GM19238 (cell line): ENCODE results near the gene GJC2.

Experiments used
- DNase-seq: peaks from one replicate; pipeline ENCODE4 v3.0.0; 2011; ENCODE audit warnings: low spot score; ENCODE audit not compliant: insufficient read length

The GJC2 gene

GRCh38 chr1:228144193-228144992, 5.3 kb upstream of the GJC2 start:
- DNase-seq = no peak

GRCh38 chr1:228144993-228145343, 4.8 kb upstream of the GJC2 start:
- no peak for DNase-seq

GRCh38 chr1:228145463-228146416, 4.0 kb upstream of the GJC2 start:
- DNase-seq = no peak

GRCh38 chr1:228146417-228147150, 3.1 kb upstream of the GJC2 start:
- DNase-seq = no peak

- no peak for DNase-seq
Observed at GRCh38 chr1:228147151-228147693, 2.5 kb upstream of the GJC2 start.

GRCh38 chr1:228147768-228148167, 2.0 kb upstream of the GJC2 start:
- DNase-seq = no peak

- no peak for DNase-seq
Observed at GRCh38 chr1:228148196-228148861, 1.4 kb upstream of the GJC2 start.

GRCh38 chr1:228148935-228149405, 760 bp upstream of the GJC2 start:
- DNase-seq = no peak

GRCh38 chr1:228150120-228150460, 360 bp downstream of the GJC2 start:
- no peak for DNase-seq

GRCh38 chr1:228150461-228151179, 890 bp downstream of the GJC2 start:
- no peak for DNase-seq

- no peak for DNase-seq
Observed at GRCh38 chr1:228151180-228151925, 1.6 kb downstream of the GJC2 start.

- DNase-seq = no peak
Observed at GRCh38 chr1:228152097-228152917, 2.6 kb downstream of the GJC2 start.

- DNase-seq = no peak
Observed at GRCh38 chr1:228152918-228153258, 3.2 kb downstream of the GJC2 start.

GRCh38 chr1:228154021-228154669, 4.4 kb downstream of the GJC2 start:
- DNase-seq = no peak

GRCh38 chr1:228154670-228155571, 5.2 kb downstream of the GJC2 start:
- no peak for DNase-seq

- DNase-seq = no peak
Observed at GRCh38 chr1:228155596-228156514, 6.1 kb downstream of the GJC2 start.
